ENCODE data around the gene MS4A7. TPM values are rescaled to one million over a fixed set of nuclear protein-coding genes. Genes with fewer than 3 reads are reported as not detected.

The MS4A7 gene
- polyA plus RNA-seq, 4 donors: 1.6 to 7.7 (median 5.9) TPM

GRCh38 chr11:60370811-60371298 is 7.5 kb upstream of the MS4A7 start:
- no peak for DNase-seq (ENCODE audit: low read depth in 4 of 4, low spot score in 3 of 4)

GRCh38 chr11:60371386-60371785 is 6.9 kb upstream of the MS4A7 start:
- no peak for DNase-seq (ENCODE audit: low read depth in 4 of 4, low spot score in 3 of 4)

GRCh38 chr11:60371854-60372253 is 6.5 kb upstream of the MS4A7 start:
- DNase-seq (ENCODE audit: low read depth in 4 of 4, low spot score in 3 of 4): no peak

DNA sequence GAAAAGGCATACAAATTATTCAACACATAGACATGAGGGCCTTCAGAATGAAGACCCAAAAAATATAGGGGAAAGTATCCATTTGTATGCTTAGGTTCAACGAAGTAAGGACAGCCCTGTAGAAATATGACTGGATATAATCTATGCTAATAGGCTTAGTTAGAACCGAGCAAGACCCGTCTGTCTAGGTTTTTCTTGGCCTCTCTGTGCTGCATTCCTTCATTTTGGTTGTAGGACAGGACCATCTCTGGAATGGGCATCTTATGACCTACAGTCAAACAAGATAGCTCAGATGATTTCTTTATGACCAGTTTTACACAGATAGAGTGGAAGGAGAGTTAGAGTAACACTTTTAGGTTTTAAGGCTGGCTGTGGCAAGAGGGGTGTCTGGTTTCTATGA is 5.6 kb upstream of the MS4A7 start:
- no peak for DNase-seq (ENCODE audit: low read depth in 4 of 4, low spot score in 3 of 4)

DNA sequence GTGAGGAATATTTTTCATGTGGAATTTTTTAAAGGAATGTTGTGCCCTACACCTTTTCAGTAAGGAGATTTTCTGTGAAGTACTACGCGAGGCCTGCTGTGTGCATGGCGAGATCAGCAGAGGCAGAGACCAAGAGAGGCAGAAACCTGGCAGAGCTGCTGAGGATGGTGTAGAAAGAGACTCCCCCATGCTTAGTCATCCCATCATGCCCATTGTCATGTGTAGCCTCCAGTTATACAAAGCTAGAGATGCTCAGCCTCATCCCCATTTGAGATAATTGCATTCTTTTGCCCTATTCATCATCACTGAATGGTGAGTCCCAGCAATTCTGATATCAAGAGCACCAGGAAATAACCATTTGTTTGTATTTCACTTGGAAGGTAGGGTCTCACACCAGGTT is 3.0 kb upstream of the MS4A7 start:
- DNase-seq (ENCODE audit: low read depth in 4 of 4, low spot score in 3 of 4): no peak

- DNase-seq (ENCODE audit: low read depth in 4 of 4, low spot score in 3 of 4): no peak
These were observed 1.7 kb upstream of the MS4A7 start for GRCh38 chr11:60376601-60377000.

DNA sequence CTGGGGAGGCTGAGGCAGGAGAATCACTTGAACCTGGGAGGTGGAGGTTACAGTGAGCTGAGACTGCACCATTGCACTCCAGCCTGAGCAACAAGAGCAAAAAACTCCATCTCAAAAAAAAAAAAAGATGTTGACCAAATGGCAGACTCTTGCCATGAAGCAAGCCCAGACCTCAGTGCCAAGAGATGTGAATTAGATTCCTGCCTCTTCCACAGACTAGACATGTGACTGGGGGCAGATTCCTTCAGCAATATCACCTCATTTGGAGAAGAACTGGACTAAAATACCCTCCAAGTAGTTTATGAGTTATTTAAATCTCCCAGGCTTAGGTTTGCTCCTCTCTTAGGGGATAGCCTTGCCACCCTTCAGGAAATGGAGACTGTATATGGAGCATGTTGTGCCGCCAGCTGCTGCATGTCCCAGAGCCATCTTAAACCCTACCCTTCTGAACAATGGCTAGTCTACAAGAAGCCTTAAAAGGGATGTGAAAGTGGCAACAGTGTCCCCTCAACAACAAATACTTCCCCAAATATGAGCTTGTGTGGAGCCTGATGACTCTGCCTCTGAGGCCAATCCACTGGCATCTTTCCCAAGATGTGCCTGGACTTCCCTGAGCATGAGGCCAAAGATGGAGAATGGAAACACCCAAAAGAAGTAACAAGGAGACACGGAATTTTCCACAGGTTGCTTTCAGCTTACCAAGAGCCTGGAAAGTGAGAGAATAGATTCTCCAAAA is 763 bp upstream of the MS4A7 start:
- no peak for DNase-seq (ENCODE audit: low read depth in 4 of 4, low spot score in 3 of 4)

- DNase-seq (ENCODE audit: low read depth in 4 of 4, low spot score in 3 of 4): no peak
These were observed 11.1 kb downstream of the MS4A7 start for GRCh38 chr11:60389279-60389910.

- DNase-seq (ENCODE audit: low read depth in 4 of 4, low spot score in 3 of 4): no peak
These were observed 12.1 kb downstream of the MS4A7 start for GRCh38 chr11:60390419-60390818.

GRCh38 chr11:60392361-60392760 is 14.0 kb downstream of the MS4A7 start:
- no peak for DNase-seq (ENCODE audit: low read depth in 4 of 4, low spot score in 3 of 4)

DNA sequence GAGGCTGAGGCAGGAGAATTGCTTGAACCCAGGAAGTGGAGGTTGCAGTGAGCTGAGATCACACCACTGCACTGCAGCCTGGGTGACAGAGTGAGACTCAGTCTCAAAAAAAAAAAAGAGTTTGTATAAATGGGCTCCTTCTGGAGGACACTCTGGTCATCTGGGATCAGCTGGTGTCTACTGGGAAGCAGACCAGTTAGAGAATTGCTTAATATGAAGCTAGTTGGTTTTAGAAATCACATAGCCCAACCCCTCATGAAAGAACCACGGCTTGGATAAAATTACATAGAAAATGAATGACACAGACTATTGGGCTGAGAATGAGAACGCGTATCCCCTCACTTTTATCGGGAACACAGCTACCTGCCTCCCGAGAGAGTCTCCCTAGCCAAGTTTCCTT is 14.7 kb downstream of the MS4A7 start:
- DNase-seq (ENCODE audit: low read depth in 4 of 4, low spot score in 3 of 4): no peak

- no peak for DNase-seq (ENCODE audit: low read depth in 4 of 4, low spot score in 3 of 4)
These were observed 16.5 kb downstream of the MS4A7 start for GRCh38 chr11:60394666-60395380.

DNA sequence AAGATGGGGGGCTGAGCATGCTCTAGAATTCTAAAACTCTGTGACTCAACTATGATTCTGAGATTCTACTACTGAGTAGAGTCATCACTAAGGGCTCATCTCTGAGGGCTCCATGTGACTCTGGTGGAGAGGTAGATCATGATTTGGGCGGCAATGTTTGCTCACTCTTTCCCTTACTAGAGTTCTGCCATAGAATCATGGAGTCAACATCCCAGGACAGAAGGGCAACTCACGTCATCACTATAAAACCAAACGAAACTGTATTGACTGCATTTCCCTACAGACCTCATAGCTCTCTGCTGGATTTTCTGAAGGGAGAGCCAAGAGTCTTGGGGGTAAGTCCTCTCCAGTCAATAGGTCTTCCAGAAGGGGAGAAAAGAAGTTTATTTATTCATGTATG is 18.1 kb downstream of the MS4A7 start, which contains the start of gene MS4A14:
TSS of gene MS4A14 (plus strand) at position 78 of the 400 bp plus-strand sequence. CDS start at position 198, 120 bp downstream.
- no peak for DNase-seq (ENCODE audit: low read depth in 4 of 4, low spot score in 3 of 4)

DNA sequence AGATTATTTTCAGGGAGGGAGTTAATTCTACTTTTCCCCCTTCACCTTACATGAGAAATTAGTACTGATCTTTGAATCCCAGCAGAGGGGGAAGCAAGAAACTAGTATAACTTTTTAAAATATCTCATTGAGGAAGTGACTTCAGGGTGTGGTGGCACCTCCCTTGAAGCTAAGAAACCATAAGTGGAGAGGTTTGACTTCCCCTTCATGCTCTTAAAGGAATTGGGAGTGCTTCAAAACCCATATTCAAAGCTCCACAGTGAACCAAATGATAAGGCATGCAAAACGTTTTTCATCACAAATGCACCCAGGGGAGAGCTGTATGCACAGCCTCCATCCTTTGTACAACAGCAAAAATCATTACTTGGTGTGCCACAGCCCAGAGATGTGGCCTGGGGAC is 18.5 kb downstream of the MS4A7 start:
- DNase-seq (ENCODE audit: low read depth in 4 of 4, low spot score in 3 of 4): no peak

DNA sequence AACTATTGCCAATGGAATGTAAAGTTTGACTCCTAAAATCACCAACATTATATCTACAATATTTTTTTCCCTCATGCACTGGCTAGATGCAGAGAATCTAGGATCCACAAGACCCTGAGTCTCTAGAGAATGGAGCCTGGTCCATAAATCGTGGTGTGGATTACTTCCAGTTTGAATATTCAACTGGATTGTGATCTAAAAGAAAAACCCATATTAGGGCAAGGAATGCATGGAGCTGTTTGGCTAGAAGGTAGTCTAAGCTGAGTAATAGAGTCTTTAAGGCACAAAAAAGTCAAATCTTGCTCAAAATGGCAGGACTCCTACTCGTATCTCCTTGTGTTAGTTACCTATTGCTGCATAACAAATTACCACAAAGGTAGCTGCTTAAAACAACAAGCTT is 41.7 kb downstream of the MS4A7 start:
- no peak for DNase-seq (ENCODE audit: low read depth in 4 of 4, low spot score in 3 of 4)

DNA sequence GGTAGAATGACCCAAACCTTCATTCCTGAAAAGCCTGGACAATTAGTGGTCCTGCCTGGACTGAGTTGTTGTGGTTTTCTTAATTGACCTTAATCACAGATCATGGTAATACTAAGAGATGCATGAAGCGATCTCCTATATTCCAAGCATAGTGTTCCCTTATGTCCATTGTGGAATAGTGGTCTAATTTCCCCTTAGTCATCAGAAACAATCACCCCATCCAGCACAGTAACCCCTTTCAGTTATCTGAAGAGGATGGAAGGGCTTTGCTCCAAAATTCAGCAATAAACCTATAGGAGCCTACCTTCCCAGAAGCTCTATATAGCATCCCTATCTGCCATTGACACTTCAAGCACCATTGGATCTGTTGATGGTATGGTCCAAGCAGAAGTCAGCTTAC is 44.3 kb downstream of the MS4A7 start:
- DNase-seq (ENCODE audit: low read depth in 4 of 4, low spot score in 3 of 4): no peak

- no peak for DNase-seq (ENCODE audit: low read depth in 4 of 4, low spot score in 3 of 4)
These were observed 50.2 kb downstream of the MS4A7 start for GRCh38 chr11:60428517-60428916.

DNA sequence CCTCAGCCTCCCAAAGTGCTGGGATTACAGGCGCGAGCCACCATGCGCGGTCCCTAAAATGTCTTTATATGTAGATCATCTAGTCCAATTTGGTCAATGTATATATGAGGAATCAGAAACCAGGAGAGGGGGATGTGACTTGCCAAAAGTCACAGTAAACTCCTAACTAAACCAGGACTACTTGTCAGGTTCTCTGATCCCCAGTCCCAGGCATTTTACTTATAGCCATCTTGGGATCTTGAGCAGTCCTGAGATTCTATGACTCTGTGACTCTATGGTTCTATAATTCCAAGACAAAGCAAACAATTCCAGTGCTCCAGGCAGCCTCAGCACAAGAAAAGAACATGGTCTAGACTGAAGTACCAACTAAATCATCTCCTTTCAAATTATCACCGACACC is 50.9 kb downstream of the MS4A7 start, which contains the start of gene MS4A5:
TSS of gene MS4A5 (plus strand) at position 301 of the 400 bp plus-strand sequence. CDS start 103 bp downstream, outside the sequence.
- no peak for DNase-seq (ENCODE audit: low read depth in 4 of 4, low spot score in 3 of 4)

DNA sequence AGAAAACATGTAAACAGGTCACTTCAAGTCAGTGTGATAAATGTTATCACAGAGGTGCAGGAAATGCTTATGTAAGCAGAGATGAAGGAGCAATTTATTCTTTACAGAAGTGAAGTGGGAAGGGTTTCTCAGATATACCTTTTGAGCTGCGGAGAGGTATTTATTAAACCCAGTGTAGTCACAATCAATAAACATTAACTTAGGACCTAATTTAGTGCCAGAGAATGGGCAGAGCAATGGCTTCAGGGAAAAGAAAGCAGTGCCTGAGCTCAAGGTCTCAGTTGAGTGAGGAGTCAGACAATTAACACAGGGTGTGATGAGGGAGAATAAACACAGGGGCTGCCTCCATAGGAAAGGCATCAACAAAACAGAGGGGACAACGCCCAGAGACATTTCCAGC is 52.9 kb downstream of the MS4A7 start:
- peak in 1 of 4 donors; percentile 3 for DNase-seq (ENCODE audit: low read depth in 4 of 4, low spot score in 3 of 4)

- no peak for DNase-seq (ENCODE audit: low read depth in 4 of 4, low spot score in 3 of 4)
These were observed 55.1 kb downstream of the MS4A7 start for GRCh38 chr11:60433401-60433800.
